HL-60 (cell line): Measurements from ENCODE around the gene WDFY4.

Source experiments
- DNase-seq, 2 experiments: peaks; one replicate each; pipeline ENCODE4 v3.0.0-alpha.2; 2010 to 2020; ENCODE audit warnings: low read depth in 1 of 2, low spot score in 1 of 2
- H3K27ac ChIP-seq: fragments of 250-450 bp; sonication (Bioruptor Pico); replicated peaks from 2 replicates; pipeline ENCODE4 v1.5.1; 2020; ENCODE audit warnings: mild to moderate bottlenecking, moderate library complexity
- H3K27me3 ChIP-seq: fragments of 250-450 bp; sonication (Bioruptor Pico); 2 replicates; pipeline ENCODE4 v1.5.1; 2021; ENCODE audit warnings: mild to moderate bottlenecking, moderate library complexity; ENCODE audit not compliant: insufficient read depth, poor library complexity, severe bottlenecking
- H3K4me3 ChIP-seq: replicated peaks from 2 replicates; pipeline ENCODE4 v1.5.1; 2011; ENCODE audit warnings: mild to moderate bottlenecking, control low read depth, low read length; ENCODE audit not compliant: insufficient read depth
- GABPA ChIP-seq: IDR thresholded peaks from 2 replicates; pipeline ENCODE4 v1.6.1; 2012; ENCODE audit warnings: low read depth
- POLR2AphosphoS5 ChIP-seq: IDR thresholded peaks from 2 replicates; pipeline ENCODE4 v1.6.1; 2012; ENCODE audit warnings: low read depth
- SPI1 ChIP-seq: IDR thresholded peaks from 2 replicates; pipeline ENCODE4 v1.6.1; 2012; ENCODE audit warnings: low read depth, mild to moderate bottlenecking, borderline replicate concordance
- TF ChIP-seq, protein P1 (sequence below): IDR thresholded peaks from 2 replicates; pipeline ENCODE4 v1.6.1; 2012; ENCODE audit warnings: low read depth; ENCODE audit not compliant: insufficient replicate concordance
- TF ChIP-seq, protein P2 (sequence below): IDR thresholded peaks from one replicate; pipeline ENCODE4 v1.5.1; 2011; ENCODE audit warnings: low read length, control low read depth, inconsistent platforms; ENCODE audit not compliant: insufficient read depth

Gene WDFY4

GRCh38 chr10:48776528-48776927, 91.9 kb downstream of the WDFY4 start:
- Histone ChIP-seq H3K27me3 (no peaks in the 10 kb centered on the region), H3K4me3 (no peak overlapping the region), H3K27ac (no peak overlapping the region)
- DNase-seq, result no peak
- TF ChIP-seq SPI1 (no peak), POLR2AphosphoS5 (no peak), GABPA (no peak)
- TF ChIP-seq, protein P1, sequence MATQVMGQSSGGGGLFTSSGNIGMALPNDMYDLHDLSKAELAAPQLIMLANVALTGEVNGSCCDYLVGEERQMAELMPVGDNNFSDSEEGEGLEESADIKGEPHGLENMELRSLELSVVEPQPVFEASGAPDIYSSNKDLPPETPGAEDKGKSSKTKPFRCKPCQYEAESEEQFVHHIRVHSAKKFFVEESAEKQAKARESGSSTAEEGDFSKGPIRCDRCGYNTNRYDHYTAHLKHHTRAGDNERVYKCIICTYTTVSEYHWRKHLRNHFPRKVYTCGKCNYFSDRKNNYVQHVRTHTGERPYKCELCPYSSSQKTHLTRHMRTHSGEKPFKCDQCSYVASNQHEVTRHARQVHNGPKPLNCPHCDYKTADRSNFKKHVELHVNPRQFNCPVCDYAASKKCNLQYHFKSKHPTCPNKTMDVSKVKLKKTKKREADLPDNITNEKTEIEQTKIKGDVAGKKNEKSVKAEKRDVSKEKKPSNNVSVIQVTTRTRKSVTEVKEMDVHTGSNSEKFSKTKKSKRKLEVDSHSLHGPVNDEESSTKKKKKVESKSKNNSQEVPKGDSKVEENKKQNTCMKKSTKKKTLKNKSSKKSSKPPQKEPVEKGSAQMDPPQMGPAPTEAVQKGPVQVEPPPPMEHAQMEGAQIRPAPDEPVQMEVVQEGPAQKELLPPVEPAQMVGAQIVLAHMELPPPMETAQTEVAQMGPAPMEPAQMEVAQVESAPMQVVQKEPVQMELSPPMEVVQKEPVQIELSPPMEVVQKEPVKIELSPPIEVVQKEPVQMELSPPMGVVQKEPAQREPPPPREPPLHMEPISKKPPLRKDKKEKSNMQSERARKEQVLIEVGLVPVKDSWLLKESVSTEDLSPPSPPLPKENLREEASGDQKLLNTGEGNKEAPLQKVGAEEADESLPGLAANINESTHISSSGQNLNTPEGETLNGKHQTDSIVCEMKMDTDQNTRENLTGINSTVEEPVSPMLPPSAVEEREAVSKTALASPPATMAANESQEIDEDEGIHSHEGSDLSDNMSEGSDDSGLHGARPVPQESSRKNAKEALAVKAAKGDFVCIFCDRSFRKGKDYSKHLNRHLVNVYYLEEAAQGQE, result no peak
- TF ChIP-seq, protein P2, sequence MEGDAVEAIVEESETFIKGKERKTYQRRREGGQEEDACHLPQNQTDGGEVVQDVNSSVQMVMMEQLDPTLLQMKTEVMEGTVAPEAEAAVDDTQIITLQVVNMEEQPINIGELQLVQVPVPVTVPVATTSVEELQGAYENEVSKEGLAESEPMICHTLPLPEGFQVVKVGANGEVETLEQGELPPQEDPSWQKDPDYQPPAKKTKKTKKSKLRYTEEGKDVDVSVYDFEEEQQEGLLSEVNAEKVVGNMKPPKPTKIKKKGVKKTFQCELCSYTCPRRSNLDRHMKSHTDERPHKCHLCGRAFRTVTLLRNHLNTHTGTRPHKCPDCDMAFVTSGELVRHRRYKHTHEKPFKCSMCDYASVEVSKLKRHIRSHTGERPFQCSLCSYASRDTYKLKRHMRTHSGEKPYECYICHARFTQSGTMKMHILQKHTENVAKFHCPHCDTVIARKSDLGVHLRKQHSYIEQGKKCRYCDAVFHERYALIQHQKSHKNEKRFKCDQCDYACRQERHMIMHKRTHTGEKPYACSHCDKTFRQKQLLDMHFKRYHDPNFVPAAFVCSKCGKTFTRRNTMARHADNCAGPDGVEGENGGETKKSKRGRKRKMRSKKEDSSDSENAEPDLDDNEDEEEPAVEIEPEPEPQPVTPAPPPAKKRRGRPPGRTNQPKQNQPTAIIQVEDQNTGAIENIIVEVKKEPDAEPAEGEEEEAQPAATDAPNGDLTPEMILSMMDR, result no peak

- DNase-seq, result no peak
- Histone ChIP-seq H3K27ac (no peak overlapping the region), H3K4me3 (no peak overlapping the region), H3K27me3 (no peaks in the 10 kb centered on the region)
- TF ChIP-seq, protein P1, result no peak
- TF ChIP-seq GABPA, result no peak
- TF ChIP-seq POLR2AphosphoS5, result no peak
- TF ChIP-seq SPI1, result no peak
- TF ChIP-seq, protein P2, result no peak
These were observed 92.4 kb downstream of the WDFY4 start for GRCh38 chr10:48777110-48777509.

DNA sequence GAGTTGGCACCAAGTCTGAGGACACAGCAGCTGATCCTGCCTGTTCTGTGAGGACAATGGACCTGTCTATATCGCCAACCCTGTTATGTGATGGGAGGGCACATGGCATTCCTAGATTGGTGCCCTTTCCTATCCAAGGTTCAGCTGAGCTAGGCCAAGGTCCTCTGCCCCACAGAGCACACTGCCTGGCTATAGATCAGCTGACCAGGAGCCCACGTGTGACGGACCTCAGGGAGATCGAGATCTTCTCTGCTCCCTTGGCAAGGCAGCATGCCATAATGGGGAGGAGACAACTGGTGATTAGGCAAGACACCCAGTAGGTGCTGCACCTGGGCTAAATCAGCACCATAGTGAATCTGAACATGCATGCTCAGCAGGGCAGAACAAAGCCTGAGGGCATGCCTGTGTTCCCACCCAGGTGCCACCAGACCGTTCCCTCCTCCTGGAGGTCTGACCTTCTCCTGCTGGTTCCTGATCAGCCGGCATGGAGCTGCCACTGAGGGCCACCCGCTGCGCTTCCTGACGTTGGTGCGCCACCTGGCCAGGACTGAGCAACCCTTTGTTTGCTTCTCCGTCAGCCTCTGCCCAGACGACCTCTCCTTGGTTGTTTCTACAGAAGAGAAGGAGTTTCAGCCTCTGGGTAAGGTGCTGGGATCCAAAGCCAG, 93.7 kb downstream of the WDFY4 start:
- Histone ChIP-seq H3K4me3 (no peak overlapping the region), H3K27me3 (no peaks in the 10 kb centered on the region), H3K27ac (no peak overlapping the region)
- TF ChIP-seq POLR2AphosphoS5 (no peak), GABPA (no peak), SPI1 (no peak)
- TF ChIP-seq, protein P1, result no peak
- TF ChIP-seq, protein P2, result no peak
- DNase-seq, result no peak
